WERI-Rb-1 (cell line): ENCODE data around the gene CPLX1.

Experiments
- DNase-seq: peaks from one replicate; pipeline ENCODE4 v3.0.0-alpha.2; 2020
- H3K27ac ChIP-seq: fragments of 250-450 bp; sonication (Bioruptor Pico); 2 replicates; pipeline ENCODE4 v1.5.1; 2020; ENCODE audit warnings: mild to moderate bottlenecking, moderate library complexity
- H3K27me3 ChIP-seq: fragments of 250-450 bp; sonication (Bioruptor Pico); 2 replicates; pipeline ENCODE4 v1.5.1; 2021; ENCODE audit warnings: mild to moderate bottlenecking, low read depth, moderate library complexity; ENCODE audit not compliant: insufficient read depth, severe bottlenecking
- H3K36me3 ChIP-seq: fragments of 250-450 bp; sonication (Bioruptor Pico); 2 replicates; pipeline ENCODE4 v1.5.1; 2020; ENCODE audit warnings: mild to moderate bottlenecking, moderate library complexity
- H3K4me3 ChIP-seq: 2 replicates; pipeline ENCODE4 v1.5.1; 2011; ENCODE audit warnings: low read depth, mild to moderate bottlenecking, control low read depth, low read length
- H3K9me3 ChIP-seq: fragments of 250-450 bp; sonication (Bioruptor Pico); 2 replicates; pipeline ENCODE4 v1.5.1; 2021; ENCODE audit warnings: mild to moderate bottlenecking, moderate library complexity; ENCODE audit not compliant: severe bottlenecking
- CTCF ChIP-seq: IDR thresholded peaks from 2 replicates; pipeline ENCODE4 v1.5.1; 2011; ENCODE audit warnings: low read depth, mild to moderate bottlenecking, control low read depth, inconsistent platforms, low read length

The CPLX1 gene

DNA sequence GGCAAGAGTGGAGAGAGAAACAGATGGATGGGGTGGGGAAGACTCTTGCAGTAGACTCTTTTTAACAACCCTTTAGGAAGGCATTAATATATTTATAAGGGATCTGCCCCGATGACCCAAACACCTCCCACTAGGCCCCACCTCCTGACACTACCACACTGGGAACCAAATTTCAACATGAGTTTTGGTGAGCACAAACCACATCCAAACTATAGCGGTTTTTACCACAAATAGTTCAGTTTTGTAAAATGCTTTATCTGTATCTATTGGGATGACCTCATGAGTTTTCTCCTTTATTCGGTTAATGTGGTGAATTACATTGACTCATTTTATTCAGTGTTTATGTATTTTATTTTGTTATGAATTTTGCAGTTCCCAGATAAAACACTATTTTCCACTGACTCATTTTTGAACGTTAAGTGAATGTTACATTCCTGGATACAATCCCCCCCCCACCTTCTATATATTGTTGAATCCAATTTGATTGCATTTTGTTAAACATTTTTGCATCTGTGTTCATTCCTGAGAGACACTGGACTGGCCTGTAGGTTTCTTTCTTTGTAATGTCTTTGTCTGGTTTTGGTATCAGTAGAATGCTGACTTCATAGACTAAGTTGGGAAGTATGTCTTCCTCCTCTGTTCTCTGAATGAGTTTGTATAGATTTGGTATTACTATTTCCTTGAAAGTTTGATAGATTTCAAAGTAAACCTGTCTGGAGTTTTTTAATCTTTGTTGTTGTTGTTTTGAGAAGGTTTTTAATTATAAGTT is 13.9 kb upstream of the CPLX1 start:
- no peaks in the 10 kb centered on the region for H3K27me3 ChIP-seq
- H3K36me3 ChIP-seq = peaks cover 25% of the 10 kb centered on the region
- no peak for TF ChIP-seq CTCF
- H3K4me3 ChIP-seq = no peak overlapping the region
- DNase-seq = no peak
- H3K27ac ChIP-seq = no peak overlapping the region
- peaks cover 25% of the 10 kb centered on the region for H3K9me3 ChIP-seq

- peaks cover 19% of the 10 kb centered on the region for H3K36me3 ChIP-seq
- H3K9me3 ChIP-seq = peaks cover 25% of the 10 kb centered on the region
- TF ChIP-seq CTCF = no peak
- no peak overlapping the region for H3K4me3 ChIP-seq
- H3K27ac ChIP-seq = no peak overlapping the region
- H3K27me3 ChIP-seq = no peaks in the 10 kb centered on the region
- DNase-seq = no peak
Observed at GRCh38 chr4:837772-838171, 11.8 kb upstream of the CPLX1 start.

- peaks cover 26% of the 10 kb centered on the region for H3K9me3 ChIP-seq
- no peak overlapping the region for H3K4me3 ChIP-seq
- TF ChIP-seq CTCF = no peak
- H3K36me3 ChIP-seq = peaks cover 10% of the 10 kb centered on the region
- no peak overlapping the region for H3K27ac ChIP-seq
- no peak for DNase-seq
- H3K27me3 ChIP-seq = no peaks in the 10 kb centered on the region
Observed at GRCh38 chr4:836750-837301, 10.9 kb upstream of the CPLX1 start.

DNA sequence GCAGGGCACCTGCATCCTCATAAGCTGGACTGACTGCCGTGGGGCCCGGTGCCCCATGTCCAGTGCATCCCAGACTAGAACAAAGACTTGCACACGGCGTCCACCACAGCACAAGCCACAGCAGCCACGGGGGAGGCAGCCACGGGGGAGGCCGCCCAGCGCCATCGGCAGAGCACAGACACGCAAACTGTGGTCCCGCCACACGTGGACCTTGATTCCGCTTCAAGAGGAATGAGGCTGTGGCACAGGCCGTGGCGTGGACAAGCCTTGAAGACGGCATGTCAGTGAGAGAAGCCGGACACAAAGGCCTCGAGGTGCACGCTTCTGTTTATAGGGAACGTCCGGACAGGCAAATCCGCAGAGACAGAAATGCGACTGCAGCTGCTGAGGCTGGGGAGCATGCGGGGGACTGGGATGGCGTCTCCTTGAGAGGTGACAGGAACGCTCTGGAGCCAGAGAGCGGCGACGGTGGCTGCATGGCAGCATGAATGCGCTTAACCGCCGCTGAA is 10.1 kb upstream of the CPLX1 start:
- Histone ChIP-seq H3K27ac (no peak overlapping the region), H3K36me3 (0 out of 2 replicates have a peak, but pooled peaks cover 5% of the 10 kb centered on the region), H3K9me3 (peaks cover 28% of the 10 kb centered on the region), H3K27me3 (no peaks in the 10 kb centered on the region), H3K4me3 (no peak overlapping the region)
- no peak for DNase-seq
- TF ChIP-seq CTCF = no peak

GRCh38 chr4:835148-836002 is 9.4 kb upstream of the CPLX1 start:
- Histone ChIP-seq H3K27me3 (no peaks in the 10 kb centered on the region), H3K4me3 (no peak overlapping the region), H3K36me3 (0 out of 2 replicates have a peak, but pooled peaks cover 5% of the 10 kb centered on the region), H3K27ac (no peak overlapping the region), H3K9me3 (peaks cover 31% of the 10 kb centered on the region)
- no peak for TF ChIP-seq CTCF
- DNase-seq = no peak
